GM12878 (cell line): Measurements from ENCODE around the gene IDH3A. TPM values are rescaled to one million over a fixed set of nuclear protein-coding genes. Genes with fewer than 3 reads are reported as not detected.

Experiments used
- ATAC-seq: fragments of 200-7000 bp; cut with Tn5 transposase; 3 replicates; pipeline ENCODE4 v1.9.1; 2020; ENCODE audit warnings: mild to moderate bottlenecking, moderate library complexity
- BruUV-seq: library from RNA; stranded (reverse); fragments of 400-500 nt; replicated peaks from 2 replicates; lab custom pipeline; 2021; lab: Mats Ljungman, UMichigan
- CTCF ChIA-PET: fragments of 300-600 bp; sonication (Branson Sonifier 250); formaldehyde crosslinking; extraction: SDS; loops from one replicate; lab custom pipeline; 2021; ENCODE audit warnings: inconsistent platforms; lab: Yijun Ruan, JAX
- POLR2A ChIA-PET: fragments of 350-600 bp; formaldehyde crosslinking; extraction: SDS; loops from one replicate; lab custom pipeline; 2021; ENCODE audit warnings: inconsistent platforms; lab: Charles Lee
- RAD21 ChIA-PET: fragments of 300-600 bp; sonication (Branson Sonifier 250); formaldehyde crosslinking; loops from one replicate; lab custom pipeline; 2023; ENCODE audit warnings: antibody characterized with exemption; ENCODE audit not compliant: unreplicated experiment; lab: Charles Lee
- SMC1A ChIA-PET: fragments of 300-600 bp; sonication (Branson Sonifier 250); formaldehyde crosslinking; loops from one replicate; lab custom pipeline; 2023; ENCODE audit not compliant: unreplicated experiment, uncharacterized antibody; lab: Charles Lee
- DNase-seq: peaks from one replicate; pipeline ENCODE4 v3.0.0-alpha.2; 2011; ENCODE audit warnings: low read depth, low spot score
- FAIRE-seq: peaks from 3 replicates; lab custom pipeline; 2011; peaks lifted over from hg19 to GRCh38; lab: Jason Lieb, UNC
- H2AFZ ChIP-seq: 2 replicates; pipeline ENCODE4 v1.6.0; 2011; ENCODE audit warnings: low read depth, low read length, control low read depth; ENCODE audit not compliant: control insufficient read depth
- H3K27ac ChIP-seq: 2 replicates; pipeline ENCODE4 v1.5.1; 2011; ENCODE audit warnings: control low read depth; ENCODE audit not compliant: control insufficient read depth, insufficient read depth
- H3K27me3 ChIP-seq, 2 experiments: replicated peaks in 1 of 2; 2 replicates each; pipeline versions ENCODE4 v1.6.0 to v1.6.1; 2011; ENCODE audit warnings: low read length in 1 of 2; ENCODE audit not compliant: control insufficient read depth in 2 of 2, insufficient read depth in 2 of 2
- H3K36me3 ChIP-seq, 2 experiments: 2 replicates each; pipeline ENCODE4 v1.5.1; 2011; ENCODE audit warnings: low read length in 1 of 2; ENCODE audit not compliant: control insufficient read depth in 2 of 2, insufficient read depth in 2 of 2
- H3K4me1 ChIP-seq: 2 replicates; pipeline ENCODE4 v1.6.1; 2011; ENCODE audit warnings: mild to moderate bottlenecking, low read length, moderate library complexity, mixed read lengths; ENCODE audit not compliant: control insufficient read depth, insufficient read depth
- H3K4me2 ChIP-seq: 2 replicates; pipeline ENCODE4 v1.6.0; 2011; ENCODE audit warnings: control low read depth; ENCODE audit not compliant: control insufficient read depth, insufficient read depth
- H3K4me3 ChIP-seq: fragments of 200-600 bp; sonication (generic); 2 replicates; pipeline ENCODE4 v1.5.1; 2016
- H3K79me2 ChIP-seq: 2 replicates; pipeline ENCODE4 v1.6.0; 2011; ENCODE audit warnings: low read length; ENCODE audit not compliant: control insufficient read depth, insufficient read depth
- H3K9ac ChIP-seq: 2 replicates; pipeline ENCODE4 v1.8.0; 2011; ENCODE audit warnings: low read length, control low read depth, mixed read lengths; ENCODE audit not compliant: control insufficient read depth, insufficient read depth
- H3K9me3 ChIP-seq: replicated peaks from 3 replicates; pipeline ENCODE4 v1.5.1; 2011; ENCODE audit warnings: mild to moderate bottlenecking, low read length; ENCODE audit not compliant: control insufficient read depth, insufficient read depth
- H4K20me1 ChIP-seq: 2 replicates; pipeline ENCODE4 v1.6.0; 2011; ENCODE audit not compliant: control insufficient read depth, insufficient read depth
- ATF3 ChIP-seq: IDR thresholded peaks from 2 replicates; pipeline ENCODE4 v1.6.1; 2011; ENCODE audit warnings: low read depth, mild to moderate bottlenecking, low read length, moderate library complexity, borderline replicate concordance; ENCODE audit errors: extremely low read depth
- BCL3 ChIP-seq: IDR thresholded peaks from 2 replicates; pipeline ENCODE4 v1.6.1; 2011; ENCODE audit warnings: borderline replicate concordance, low read depth, mild to moderate bottlenecking, moderate library complexity, low read length; ENCODE audit not compliant: insufficient read depth, poor library complexity, severe bottlenecking
- BMI1 ChIP-seq: fragments of 450-650 bp; IDR thresholded peaks from 2 replicates; pipeline ENCODE4 v1.6.1; 2016; ENCODE audit warnings: mild to moderate bottlenecking, moderate library complexity, borderline replicate concordance
- BRCA1 ChIP-seq: IDR thresholded peaks from 2 replicates; pipeline ENCODE4 v1.6.1; 2011; ENCODE audit warnings: low read depth, low read length, improper control_type of control experiment
- CHD2 ChIP-seq: IDR thresholded peaks from 2 replicates; pipeline ENCODE4 v1.6.1; 2011; ENCODE audit warnings: low read depth, low read length, improper control_type of control experiment, borderline replicate concordance
- E2F8 ChIP-seq: fragments of 450-650 bp; IDR thresholded peaks from 2 replicates; pipeline ENCODE4 v1.6.1; 2018; ENCODE audit warnings: mild to moderate bottlenecking, low read depth, moderate library complexity; ENCODE audit not compliant: partially characterized antibody
- GABPA ChIP-seq: IDR thresholded peaks from 2 replicates; pipeline ENCODE4 v1.6.1; 2014; ENCODE audit warnings: antibody characterized with exemption, low read depth, mild to moderate bottlenecking, inconsistent platforms
- LARP7 ChIP-seq: fragments of 450-650 bp; IDR thresholded peaks from 2 replicates; pipeline ENCODE4 v1.6.1; 2017; ENCODE audit warnings: mild to moderate bottlenecking
- NFYB ChIP-seq: IDR thresholded peaks from 2 replicates; pipeline ENCODE4 v1.6.1; 2011; ENCODE audit warnings: low read depth, mild to moderate bottlenecking, low read length, improper control_type of control experiment, moderate library complexity; ENCODE audit not compliant: insufficient read depth
- NKRF ChIP-seq: fragments of 450-650 bp; conservative IDR thresholded peaks from 2 replicates; pipeline ENCODE4 v1.6.1; 2017; ENCODE audit warnings: mild to moderate bottlenecking, moderate library complexity
- PAX8 ChIP-seq: fragments of 450-650 bp; IDR thresholded peaks from 2 replicates; pipeline ENCODE4 v1.6.1; 2017; ENCODE audit warnings: mild to moderate bottlenecking, moderate library complexity
- POLR2A ChIP-seq: IDR thresholded peaks from 2 replicates; pipeline ENCODE4 v1.6.1; 2011; ENCODE audit warnings: low read depth, mild to moderate bottlenecking, low read length
- WGBS: methylation state at CpG from one replicate; pipeline ENCODE4 v1.1.6; 2016; ENCODE audit warnings: low lambda C conversion rate; ENCODE audit not compliant: insufficient replicate concordance, insufficient coverage; ENCODE audit errors: missing lambda C conversion rate; 5-methylcytosine and 5-hydroxymethylcytosine counted together
- in situ Hi-C: fragments of 300-500 bp; cut with MboI; formaldehyde crosslinking; loops from 9 replicates; pipeline ENCODE4 v1.14.3; 2018; ENCODE audit warnings: mixed read lengths
- intact Hi-C: fragments of 100-400 bp; cut with micrococcal nuclease; formaldehyde crosslinking; loops from one replicate; pipeline ENCODE4 v1.14.2; 2022; ENCODE audit not compliant: unreplicated experiment
- polyA plus RNA-seq, 11 experiments: library from polyadenylated mRNA; depleted of rRNA in 4 of 11; unstranded in 6 of 11; stranded (reverse) in 5 of 11; fragments of >200 nt; fragmentation: Nextera tagmentation in 4 of 11; fragmentation: Illumina TruSeq in 1 of 11; extraction: Ambion mirVana in 4 of 11; extraction: Trizol in 1 of 11; gene quantifications; 1 replicate in 1 of 11; 2 replicates in 10 of 11; pipeline versions ENCODE4 v1.2.1 to v1.2.3, GENCODE V29; 2011 to 2016; ENCODE audit warnings: inconsistent platforms in 2 of 11, missing spikeins in 2 of 11, low read depth in 1 of 11
- total RNA-seq, 4 experiments: library from RNA; depleted of rRNA in 3 of 4; stranded (reverse); fragments of >200 nt in 3 of 4; fragmentation: Illumina TruSeq in 1 of 4; extraction: Trizol in 1 of 4; gene quantifications; 2 replicates each; pipeline versions ENCODE4 v1.2.1 to v1.2.3, GENCODE V29; 2013 to 2021

The IDH3A gene
- total and polyA plus RNA-seq, 10 of the 15 experiments (the other 5 are each of a cell fraction or from before 2014, with no cell fraction given): 83.9 to 254 (median 195) TPM

- TF ChIP-seq E2F8: no peak
- TF ChIP-seq GABPA: peak; percentile 76
- peak; percentile 62; the same call in 1 of the 2 replicates for TF ChIP-seq NFYB
- peak; percentile 99 for TF ChIP-seq LARP7
- TF ChIP-seq ATF3: no peak
Observed at GRCh38 chr15:78149068-78149804, at the start of gene IDH3A (continued).

GRCh38 chr15:78100886-78101285 lies 48.3 kb upstream of the IDH3A start:
- DNase-seq: no peak
- H3K79me2 ChIP-seq: no peaks in the 10 kb centered on the region
- H2AFZ ChIP-seq: no peak overlapping the region
- H3K9ac ChIP-seq: no peak overlapping the region
- no peak overlapping the region for H3K27ac ChIP-seq
- ChIA-PET CTCF (interaction anchor here (0.9 to 14.0 kb wide), 3 partner anchors 28 to 142 kb away, joined by 3 to 191 read pairs (median 5); partner anchors contain the start of gene TBC1D2B), RAD21 (no interaction called here)
- no peaks in the 10 kb centered on the region for H3K9me3 ChIP-seq
- H3K4me3 ChIP-seq: no peak overlapping the region
- no peaks in the 10 kb centered on the region for H3K27me3 ChIP-seq
- TF ChIP-seq POLR2A: no peak
- TF ChIP-seq BCL3: no peak
- no peak for TF ChIP-seq BRCA1
- no peak for TF ChIP-seq BMI1
- no peak for TF ChIP-seq PAX8
- TF ChIP-seq NKRF: no peak
- no peak for TF ChIP-seq CHD2
- TF ChIP-seq, all 136 proteins: peak for 0
- no peak overlapping the region for H3K4me2 ChIP-seq
- FAIRE-seq (no peak), ATAC-seq (no peak)
- BruUV-seq: no TSS peak
- in situ Hi-C loops: no loop called here
- H3K36me3 ChIP-seq: no peaks in the 10 kb centered on the region
- H4K20me1 ChIP-seq: no peaks in the 10 kb centered on the region
- peaks cover 23% of the 10 kb centered on the region for H3K4me1 ChIP-seq
- intact Hi-C loops: no loop called here
- whole genome bisulfite sequencing: 93% methylated on average over 2 of the region's 2 CpGs
- SMC1A ChIA-PET: interaction anchor here (0.9 to 13.4 kb wide), 5 partner anchors 10 to 134 kb away, joined by 4 to 184 read pairs (median 8); partner anchors contain the start of gene TBC1D2B
- POLR2A ChIA-PET: interaction anchor here (1.0 kb wide), 1 partner anchor 10 kb away, joined by 3 read pairs; no protein-coding TSS in a partner anchor
